GM12891 (cell line): ENCODE measurements around the gene PPIL1.

ENCODE experiments used
- POLR2A ChIP-seq: IDR thresholded peaks from 2 replicates; pipeline ENCODE4 v1.6.1; 2011; ENCODE audit warnings: low read depth, low read length, control low read depth
- POLR2AphosphoS5 ChIP-seq: IDR thresholded peaks from 2 replicates; pipeline ENCODE4 v1.6.1; 2011; ENCODE audit warnings: low read depth, low read length, control low read depth
- TAF1 ChIP-seq: IDR thresholded peaks from 2 replicates; pipeline ENCODE4 v1.6.1; 2011; ENCODE audit warnings: low read depth, low read length, control low read depth

- TF ChIP-seq POLR2A (no peak), TAF1 (no peak), POLR2AphosphoS5 (no peak)
Measured at GRCh38 chr6:36808634-36809033, 66.0 kb downstream of the PPIL1 start.
